Left kidney (tissue), 2 donors: ENCODE results near the gene SPHK1. TPM values are rescaled to one million over a fixed set of nuclear protein-coding genes. Genes with fewer than 3 reads are reported as not detected.

Source experiments
- DNase-seq: peaks from one replicate; pipeline ENCODE4 v3.0.0-alpha.2; 2013
- polyA plus RNA-seq: library from polyadenylated mRNA; unstranded; fragments of 120-200 nt; gene quantifications from one replicate; pipeline ENCODE4 v1.2.1, GENCODE V29; 2013; ENCODE audit not compliant: insufficient read length

Gene SPHK1
- polyA plus RNA-seq, 1 donor = 2.7 TPM

- no peak for DNase-seq
These were observed 49.3 kb downstream of the SPHK1 start for GRCh38 chr17:76433693-76434092.

- no peak for DNase-seq
These were observed 50.5 kb downstream of the SPHK1 start for GRCh38 chr17:76434870-76435269.

GRCh38 chr17:76435751-76436150, 51.3 kb downstream of the SPHK1 start:
- DNase-seq = no peak

Other genes with a start within 250 kb of the SPHK1 start
- 15.5 TPM for gene FOXJ1, start 243.4 kb upstream of the SPHK1 start, polyA plus RNA-seq
- gene RNF157, start 144.1 kb upstream of the SPHK1 start, polyA plus RNA-seq = 28.7 TPM
- 23.1 TPM for gene UBALD2, start 119.3 kb upstream of the SPHK1 start, polyA plus RNA-seq
- 8.9 TPM for gene QRICH2, start 76.3 kb upstream of the SPHK1 start, polyA plus RNA-seq
- gene PRPSAP1, start 30.7 kb upstream of the SPHK1 start, polyA plus RNA-seq = 95.9 TPM
- 30.2 TPM for gene UBE2O, start 68.5 kb downstream of the SPHK1 start, polyA plus RNA-seq
- 0.50 TPM for gene AANAT, start 83.0 kb downstream of the SPHK1 start, polyA plus RNA-seq
- gene RHBDF2, start 116.8 kb downstream of the SPHK1 start, polyA plus RNA-seq = 6.8 TPM
- gene CYGB, start 153.1 kb downstream of the SPHK1 start, polyA plus RNA-seq = 11.0 TPM
- gene PRCD, start 155.4 kb downstream of the SPHK1 start, polyA plus RNA-seq = 3.7 TPM
- gene ST6GALNAC2, start 201.3 kb downstream of the SPHK1 start, polyA plus RNA-seq = 8.1 TPM